Measurements from ENCODE around the gene SLC15A5. TPM values are rescaled to one million over a fixed set of nuclear protein-coding genes. Genes with fewer than 3 reads are reported as not detected.

Gene SLC15A5
- total RNA-seq, 1 donor from 2014 or later, result not detected

- H3K9me3 ChIP-seq (ENCODE audit: control insufficient read depth in 3 of 3, low read length in 3 of 3), result no peaks in the 10 kb centered on the region
- no peaks in the 10 kb centered on the region for H3K4me1 ChIP-seq (ENCODE audit: control insufficient read depth in 3 of 3, insufficient read depth in 3 of 3, low read length in 3 of 3)
- H3K4me3 ChIP-seq (ENCODE audit: low read length in 3 of 3), result no peak overlapping the region
- no peaks in the 10 kb centered on the region for H3K36me3 ChIP-seq (ENCODE audit: control insufficient read depth in 3 of 3, insufficient read depth in 3 of 3, low read length in 3 of 3)
- H3K27me3 ChIP-seq (ENCODE audit: control insufficient read depth in 3 of 3, insufficient read depth in 3 of 3, low read length in 3 of 3), result no peaks in the 10 kb centered on the region
- no peak overlapping the region for H3K9ac ChIP-seq (ENCODE audit: low read depth in 1 of 3, low read length in 3 of 3)
- H3K27ac ChIP-seq (ENCODE audit: low read depth, low read length), result no peak overlapping the region
Observed at GRCh38 chr12:16300122-16300521, 22.6 kb upstream of the SLC15A5 start.

GRCh38 chr12:16299403-16299802 is 21.9 kb upstream of the SLC15A5 start:
- Histone ChIP-seq H3K4me1 (ENCODE audit: control insufficient read depth in 3 of 3, insufficient read depth in 3 of 3, low read length in 3 of 3) (no peaks in the 10 kb centered on the region), H3K27ac (ENCODE audit: low read depth, low read length) (no peak overlapping the region), H3K4me3 (ENCODE audit: low read length in 3 of 3) (no peak overlapping the region), H3K36me3 (ENCODE audit: control insufficient read depth in 3 of 3, insufficient read depth in 3 of 3, low read length in 3 of 3) (no peaks in the 10 kb centered on the region), H3K9ac (ENCODE audit: low read depth in 1 of 3, low read length in 3 of 3) (no peak overlapping the region), H3K27me3 (ENCODE audit: control insufficient read depth in 3 of 3, insufficient read depth in 3 of 3, low read length in 3 of 3) (no peaks in the 10 kb centered on the region), H3K9me3 (ENCODE audit: control insufficient read depth in 3 of 3, low read length in 3 of 3) (no peaks in the 10 kb centered on the region)

GRCh38 chr12:16297521-16297920 is 20.0 kb upstream of the SLC15A5 start:
- Histone ChIP-seq H3K4me3 (ENCODE audit: low read length in 3 of 3) (no peak overlapping the region), H3K27me3 (ENCODE audit: control insufficient read depth in 3 of 3, insufficient read depth in 3 of 3, low read length in 3 of 3) (no peaks in the 10 kb centered on the region), H3K36me3 (ENCODE audit: control insufficient read depth in 3 of 3, insufficient read depth in 3 of 3, low read length in 3 of 3) (no peaks in the 10 kb centered on the region), H3K27ac (ENCODE audit: low read depth, low read length) (no peak overlapping the region), H3K9ac (ENCODE audit: low read depth in 1 of 3, low read length in 3 of 3) (no peak overlapping the region), H3K4me1 (ENCODE audit: control insufficient read depth in 3 of 3, insufficient read depth in 3 of 3, low read length in 3 of 3) (no peaks in the 10 kb centered on the region), H3K9me3 (ENCODE audit: control insufficient read depth in 3 of 3, low read length in 3 of 3) (no peaks in the 10 kb centered on the region)

GRCh38 chr12:16294376-16294956 is 17.0 kb upstream of the SLC15A5 start:
- H3K36me3 ChIP-seq (ENCODE audit: control insufficient read depth in 3 of 3, insufficient read depth in 3 of 3, low read length in 3 of 3), result no peaks in the 10 kb centered on the region
- no peaks in the 10 kb centered on the region for H3K27me3 ChIP-seq (ENCODE audit: control insufficient read depth in 3 of 3, insufficient read depth in 3 of 3, low read length in 3 of 3)
- H3K4me1 ChIP-seq (ENCODE audit: control insufficient read depth in 3 of 3, insufficient read depth in 3 of 3, low read length in 3 of 3), result no peaks in the 10 kb centered on the region
- H3K4me3 ChIP-seq (ENCODE audit: low read length in 3 of 3), result no peak overlapping the region
- H3K27ac ChIP-seq (ENCODE audit: low read depth, low read length), result no peak overlapping the region
- H3K9ac ChIP-seq (ENCODE audit: low read depth in 1 of 3, low read length in 3 of 3), result no peak overlapping the region
- H3K9me3 ChIP-seq (ENCODE audit: control insufficient read depth in 3 of 3, low read length in 3 of 3), result no peaks in the 10 kb centered on the region

GRCh38 chr12:16291032-16291431 is 13.5 kb upstream of the SLC15A5 start:
- Histone ChIP-seq H3K27me3 (ENCODE audit: control insufficient read depth in 3 of 3, insufficient read depth in 3 of 3, low read length in 3 of 3) (no peaks in the 10 kb centered on the region), H3K36me3 (ENCODE audit: control insufficient read depth in 3 of 3, insufficient read depth in 3 of 3, low read length in 3 of 3) (no peaks in the 10 kb centered on the region), H3K4me3 (ENCODE audit: low read length in 3 of 3) (no peak overlapping the region), H3K9ac (ENCODE audit: low read depth in 1 of 3, low read length in 3 of 3) (no peak overlapping the region), H3K4me1 (ENCODE audit: control insufficient read depth in 3 of 3, insufficient read depth in 3 of 3, low read length in 3 of 3) (no peaks in the 10 kb centered on the region), H3K9me3 (ENCODE audit: control insufficient read depth in 3 of 3, low read length in 3 of 3) (no peaks in the 10 kb centered on the region), H3K27ac (ENCODE audit: low read depth, low read length) (no peak overlapping the region)

GRCh38 chr12:16285586-16285985 is 8.1 kb upstream of the SLC15A5 start:
- Histone ChIP-seq H3K9ac (ENCODE audit: low read depth in 1 of 3, low read length in 3 of 3) (no peak overlapping the region), H3K4me3 (ENCODE audit: low read length in 3 of 3) (no peak overlapping the region), H3K36me3 (ENCODE audit: control insufficient read depth in 3 of 3, insufficient read depth in 3 of 3, low read length in 3 of 3) (no peaks in the 10 kb centered on the region), H3K27me3 (ENCODE audit: control insufficient read depth in 3 of 3, insufficient read depth in 3 of 3, low read length in 3 of 3) (no peaks in the 10 kb centered on the region), H3K4me1 (ENCODE audit: control insufficient read depth in 3 of 3, insufficient read depth in 3 of 3, low read length in 3 of 3) (no peaks in the 10 kb centered on the region), H3K27ac (ENCODE audit: low read depth, low read length) (no peak overlapping the region), H3K9me3 (ENCODE audit: control insufficient read depth in 3 of 3, low read length in 3 of 3) (no peaks in the 10 kb centered on the region)

- Histone ChIP-seq H3K36me3 (ENCODE audit: control insufficient read depth in 3 of 3, insufficient read depth in 3 of 3, low read length in 3 of 3) (no peaks in the 10 kb centered on the region), H3K4me1 (ENCODE audit: control insufficient read depth in 3 of 3, insufficient read depth in 3 of 3, low read length in 3 of 3) (no peaks in the 10 kb centered on the region), H3K4me3 (ENCODE audit: low read length in 3 of 3) (no peak overlapping the region), H3K27me3 (ENCODE audit: control insufficient read depth in 3 of 3, insufficient read depth in 3 of 3, low read length in 3 of 3) (no peaks in the 10 kb centered on the region), H3K9me3 (ENCODE audit: control insufficient read depth in 3 of 3, low read length in 3 of 3) (no peaks in the 10 kb centered on the region), H3K9ac (ENCODE audit: low read depth in 1 of 3, low read length in 3 of 3) (no peak overlapping the region), H3K27ac (ENCODE audit: low read depth, low read length) (no peak overlapping the region)
Observed at GRCh38 chr12:16282978-16283377, 5.5 kb upstream of the SLC15A5 start.

- no peak overlapping the region for H3K27ac ChIP-seq (ENCODE audit: low read depth, low read length)
- H3K4me3 ChIP-seq (ENCODE audit: low read length in 3 of 3), result no peak overlapping the region
- H3K9me3 ChIP-seq (ENCODE audit: control insufficient read depth in 3 of 3, low read length in 3 of 3), result no peaks in the 10 kb centered on the region
Observed at GRCh38 chr12:16282081-16282480, 4.6 kb upstream of the SLC15A5 start.

GRCh38 chr12:16281157-16281556 is 3.7 kb upstream of the SLC15A5 start:
- Histone ChIP-seq H3K36me3 (ENCODE audit: control insufficient read depth in 3 of 3, insufficient read depth in 3 of 3, low read length in 3 of 3) (no peaks in the 10 kb centered on the region), H3K27me3 (ENCODE audit: control insufficient read depth in 3 of 3, insufficient read depth in 3 of 3, low read length in 3 of 3) (no peaks in the 10 kb centered on the region), H3K9ac (ENCODE audit: low read depth in 1 of 3, low read length in 3 of 3) (no peak overlapping the region), H3K9me3 (ENCODE audit: control insufficient read depth in 3 of 3, low read length in 3 of 3) (no peaks in the 10 kb centered on the region), H3K4me3 (ENCODE audit: low read length in 3 of 3) (no peak overlapping the region), H3K27ac (ENCODE audit: low read depth, low read length) (no peak overlapping the region), H3K4me1 (ENCODE audit: control insufficient read depth in 3 of 3, insufficient read depth in 3 of 3, low read length in 3 of 3) (no peaks in the 10 kb centered on the region)

More at GRCh38 chr12:16282081-16282480, 4.6 kb upstream of the SLC15A5 start:
- Histone ChIP-seq H3K27me3 (ENCODE audit: control insufficient read depth in 3 of 3, insufficient read depth in 3 of 3, low read length in 3 of 3) (no peaks in the 10 kb centered on the region), H3K4me1 (ENCODE audit: control insufficient read depth in 3 of 3, insufficient read depth in 3 of 3, low read length in 3 of 3) (no peaks in the 10 kb centered on the region), H3K36me3 (ENCODE audit: control insufficient read depth in 3 of 3, insufficient read depth in 3 of 3, low read length in 3 of 3) (no peaks in the 10 kb centered on the region), H3K9ac (ENCODE audit: low read depth in 1 of 3, low read length in 3 of 3) (no peak overlapping the region)

- Histone ChIP-seq H3K9ac (ENCODE audit: low read depth in 1 of 3, low read length in 3 of 3) (no peak overlapping the region), H3K27ac (ENCODE audit: low read depth, low read length) (no peak overlapping the region), H3K9me3 (ENCODE audit: control insufficient read depth in 3 of 3, low read length in 3 of 3) (no peaks in the 10 kb centered on the region), H3K36me3 (ENCODE audit: control insufficient read depth in 3 of 3, insufficient read depth in 3 of 3, low read length in 3 of 3) (no peaks in the 10 kb centered on the region), H3K4me1 (ENCODE audit: control insufficient read depth in 3 of 3, insufficient read depth in 3 of 3, low read length in 3 of 3) (no peaks in the 10 kb centered on the region), H3K27me3 (ENCODE audit: control insufficient read depth in 3 of 3, insufficient read depth in 3 of 3, low read length in 3 of 3) (no peaks in the 10 kb centered on the region), H3K4me3 (ENCODE audit: low read length in 3 of 3) (no peak overlapping the region)
Observed at GRCh38 chr12:16272222-16272621, 5.3 kb downstream of the SLC15A5 start.

All from skeletal muscle tissue (tissue), 4 donors.